ENCODE data around the gene PCIF1.

- no peak for TF ChIP-seq CTCF (IDR thresholded peaks at IDR 0.05)
- TF ChIP-seq POLR2A (IDR thresholded peaks at IDR 0.05) = no peak
- no peak for TF ChIP-seq EP300 (IDR thresholded peaks at IDR 0.05)
Measured at GRCh38 chr20:45937765-45938164, 3.3 kb downstream of the PCIF1 start.

All from tibial nerve (tissue), 4 donors.